NCI-H2029 treated with DMSO at 0.1 percent for 48 hours (cell line): ENCODE results near the gene SPAG9.
A peak's percentile ranks its signal among the peaks of the same experiment; 100 is the strongest.
"Not testable (repeated sequence)": the region's sequence is repeated elsewhere in the genome, so short reads cannot be mapped to it uniquely, and the experiment has no call there.

Experiments
- DNase-seq: peaks from one replicate; lab custom pipeline; 2025; lab: John Stamatoyannopoulos, UW

Gene SPAG9

GRCh38 chr17:51142597-51142996, 21.9 kb upstream of the SPAG9 start:
- no peak for DNase-seq

GRCh38 chr17:51135956-51136355, 15.3 kb upstream of the SPAG9 start:
- no peak for DNase-seq

- no peak for DNase-seq
These were observed 12.7 kb upstream of the SPAG9 start for GRCh38 chr17:51133365-51133764.

GRCh38 chr17:51132964-51133319, 12.3 kb upstream of the SPAG9 start:
- no peak for DNase-seq

GRCh38 chr17:51128076-51128475, 7.4 kb upstream of the SPAG9 start:
- no peak for DNase-seq

GRCh38 chr17:51124640-51125503, 4.2 kb upstream of the SPAG9 start:
- DNase-seq, result no peak

GRCh38 chr17:51122473-51123115, 1.9 kb upstream of the SPAG9 start:
- DNase-seq, result not testable (repeated sequence)

GRCh38 chr17:51121620-51122472, 1.2 kb upstream of the SPAG9 start:
- DNase-seq, result peak; percentile 24

- DNase-seq, result no peak
These were observed 320 bp downstream of the SPAG9 start for GRCh38 chr17:51120357-51120738.

GRCh38 chr17:51119415-51120356, 982 bp downstream of the SPAG9 start:
- DNase-seq, result no peak

- DNase-seq, result peak; percentile 85
These were observed 2.1 kb downstream of the SPAG9 start for GRCh38 chr17:51118330-51119195.

GRCh38 chr17:51115179-51115578, 5.5 kb downstream of the SPAG9 start:
- DNase-seq, result no peak

- peak; percentile 45 for DNase-seq
These were observed 8.1 kb downstream of the SPAG9 start for GRCh38 chr17:51112303-51113222.

GRCh38 chr17:51107778-51108177, 12.9 kb downstream of the SPAG9 start:
- DNase-seq, result no peak

- DNase-seq, result no peak
These were observed 17.2 kb downstream of the SPAG9 start for GRCh38 chr17:51103451-51103850.

GRCh38 chr17:51103050-51103449, 17.6 kb downstream of the SPAG9 start:
- DNase-seq, result no peak

GRCh38 chr17:51097708-51098446, 22.8 kb downstream of the SPAG9 start:
- DNase-seq, result no peak

GRCh38 chr17:51091635-51092034, 29.0 kb downstream of the SPAG9 start:
- no peak for DNase-seq

GRCh38 chr17:51088868-51089267, 31.8 kb downstream of the SPAG9 start:
- not testable (repeated sequence) for DNase-seq
